ENCODE measurements around the gene ITPKB. TPM values are rescaled to one million over a fixed set of nuclear protein-coding genes. Genes with fewer than 3 reads are reported as not detected.

ITPKB gene
- total RNA-seq, 1 experiment from 2014 or later = 9.5 TPM

GRCh38 chr1:226679853-226680516 is 59.1 kb downstream of the ITPKB start:
- no peak for TF ChIP-seq CTCF (IDR thresholded peaks at IDR 0.05; ENCODE audit: unreplicated experiment)
- ChIA-PET CTCF (interaction anchor here (0.5 to 3.7 kb wide), 3 partner anchors 26 to 149 kb away, joined by 3 to 13 read pairs (median 4); no protein-coding TSS in a partner anchor), POLR2A (interaction anchor here (1.3 to 4.6 kb wide), 2 partner anchors 16 to 17 kb away, joined by 4 to 47 read pairs; no protein-coding TSS in a partner anchor)
- no peaks in the 10 kb centered on the region for H3K9me3 Mint-ChIP-seq (ENCODE audit: unreplicated experiment)
- H3K27me3 Mint-ChIP-seq (ENCODE audit: insufficient read depth, unreplicated experiment) = no peaks in the 10 kb centered on the region
- H3K4me1 Mint-ChIP-seq (ENCODE audit: insufficient read depth, unreplicated experiment) = peaks cover 24% of the 10 kb centered on the region
- H3K27ac Mint-ChIP-seq (ENCODE audit: low read depth, unreplicated experiment) = no peak overlapping the region
- intact Hi-C loops (cut with micrococcal nuclease) = no loop called here
- no peak for DNase-seq (ENCODE audit: unreplicated experiment)
- H3K36me3 Mint-ChIP-seq (ENCODE audit: insufficient read depth, unreplicated experiment) = no peaks in the 10 kb centered on the region
- BruUV-seq (replicated peaks) = no TSS peak
- H3K4me3 Mint-ChIP-seq (ENCODE audit: unreplicated experiment) = no peak overlapping the region

- ChIA-PET CTCF (interaction anchor here (0.5 to 1.4 kb wide), 2 partner anchors 25 to 149 kb away, joined by 3 to 4 read pairs; no protein-coding TSS in a partner anchor), POLR2A (interaction anchor here (1.3 to 4.6 kb wide), 3 partner anchors 16 to 24 kb away, joined by 4 to 47 read pairs (median 42); no protein-coding TSS in a partner anchor)
- H3K4me3 Mint-ChIP-seq (ENCODE audit: unreplicated experiment) = no peak overlapping the region
- intact Hi-C loops (cut with micrococcal nuclease) = no loop called here
- no peaks in the 10 kb centered on the region for H3K27me3 Mint-ChIP-seq (ENCODE audit: insufficient read depth, unreplicated experiment)
- DNase-seq (ENCODE audit: unreplicated experiment) = no peak
- no peak for TF ChIP-seq CTCF (IDR thresholded peaks at IDR 0.05; ENCODE audit: unreplicated experiment)
- H3K27ac Mint-ChIP-seq (ENCODE audit: low read depth, unreplicated experiment) = no peak overlapping the region
- H3K9me3 Mint-ChIP-seq (ENCODE audit: unreplicated experiment) = no peaks in the 10 kb centered on the region
- H3K36me3 Mint-ChIP-seq (ENCODE audit: insufficient read depth, unreplicated experiment) = no peaks in the 10 kb centered on the region
- no TSS peak for BruUV-seq (replicated peaks)
- H3K4me1 Mint-ChIP-seq (ENCODE audit: insufficient read depth, unreplicated experiment) = peaks cover 30% of the 10 kb centered on the region
Observed at GRCh38 chr1:226679262-226679661, 59.8 kb downstream of the ITPKB start.

GRCh38 chr1:226678701-226679100 is 60.4 kb downstream of the ITPKB start:
- CTCF ChIA-PET = interaction anchor here (0.6 kb wide), 1 partner anchor 63 kb away, joined by 3 read pairs; no protein-coding TSS in a partner anchor
- no peak for TF ChIP-seq CTCF (IDR thresholded peaks at IDR 0.05; ENCODE audit: unreplicated experiment)
- Mint-ChIP-seq H3K9me3 (ENCODE audit: unreplicated experiment) (no peaks in the 10 kb centered on the region), H3K4me3 (ENCODE audit: unreplicated experiment) (no peak overlapping the region), H3K4me1 (ENCODE audit: insufficient read depth, unreplicated experiment) (peaks cover 30% of the 10 kb centered on the region), H3K27me3 (ENCODE audit: insufficient read depth, unreplicated experiment) (no peaks in the 10 kb centered on the region), H3K27ac (ENCODE audit: low read depth, unreplicated experiment) (no peak overlapping the region), H3K36me3 (ENCODE audit: insufficient read depth, unreplicated experiment) (no peaks in the 10 kb centered on the region)
- no peak for DNase-seq (ENCODE audit: unreplicated experiment)
- POLR2A ChIA-PET = interaction anchor here (1.3 to 4.6 kb wide), 3 partner anchors 16 to 25 kb away, joined by 4 to 47 read pairs (median 42); no protein-coding TSS in a partner anchor
- BruUV-seq (replicated peaks) = no TSS peak
- intact Hi-C loops (cut with micrococcal nuclease) = no loop called here

GRCh38 chr1:226678251-226678650 is 60.8 kb downstream of the ITPKB start:
- BruUV-seq (replicated peaks) = no TSS peak
- Mint-ChIP-seq H3K36me3 (ENCODE audit: insufficient read depth, unreplicated experiment) (no peaks in the 10 kb centered on the region), H3K27me3 (ENCODE audit: insufficient read depth, unreplicated experiment) (no peaks in the 10 kb centered on the region), H3K4me1 (ENCODE audit: insufficient read depth, unreplicated experiment) (peaks cover 30% of the 10 kb centered on the region), H3K4me3 (ENCODE audit: unreplicated experiment) (no peak overlapping the region), H3K27ac (ENCODE audit: low read depth, unreplicated experiment) (no peak overlapping the region), H3K9me3 (ENCODE audit: unreplicated experiment) (no peaks in the 10 kb centered on the region)
- ChIA-PET CTCF (interaction anchor here (0.6 to 2.2 kb wide), 4 partner anchors 14 to 233 kb away, joined by 3 to 12 read pairs (median 4); no protein-coding TSS in a partner anchor), POLR2A (interaction anchor here (0.7 to 4.6 kb wide), 8 partner anchors 15 to 100 kb away, joined by 3 to 47 read pairs (median 6); no protein-coding TSS in a partner anchor)
- intact Hi-C loops (cut with micrococcal nuclease) = no loop called here
- no peak for DNase-seq (ENCODE audit: unreplicated experiment)
- no peak for TF ChIP-seq CTCF (IDR thresholded peaks at IDR 0.05; ENCODE audit: unreplicated experiment)

All from MCF 10A (cell line).